ENCODE results near the gene CNN3.

CNN3 gene

GRCh38 chr1:94949681-94950661, 23.1 kb upstream of the CNN3 start:
- Histone ChIP-seq H3K36me3 (ENCODE audit: control insufficient read depth in 2 of 2, insufficient read depth in 1 of 2, low read length in 2 of 2) (no peaks in the 10 kb centered on the region), H3K4me1 (ENCODE audit: control insufficient read depth, insufficient read depth, low read length) (peaks cover 8% of the 10 kb centered on the region), H3K9me3 (ENCODE audit: control insufficient read depth, insufficient read depth, low read depth, low read length) (no peaks in the 10 kb centered on the region), H3K4me3 (ENCODE audit: low read depth, low read length) (no peak overlapping the region), H3K27ac (ENCODE audit: extremely low read depth, low read depth, low read length) (peak overlapping the region; percentile 48; the same call in 1 of the 2 replicates)
- ChIA-PET POLR2A (no interaction called here), CTCF (interaction anchor here (1.4 kb wide), 1 partner anchor 31 kb away, joined by 4 read pairs; no protein-coding TSS in a partner anchor)
- TF ChIP-seq, protein P1, sequence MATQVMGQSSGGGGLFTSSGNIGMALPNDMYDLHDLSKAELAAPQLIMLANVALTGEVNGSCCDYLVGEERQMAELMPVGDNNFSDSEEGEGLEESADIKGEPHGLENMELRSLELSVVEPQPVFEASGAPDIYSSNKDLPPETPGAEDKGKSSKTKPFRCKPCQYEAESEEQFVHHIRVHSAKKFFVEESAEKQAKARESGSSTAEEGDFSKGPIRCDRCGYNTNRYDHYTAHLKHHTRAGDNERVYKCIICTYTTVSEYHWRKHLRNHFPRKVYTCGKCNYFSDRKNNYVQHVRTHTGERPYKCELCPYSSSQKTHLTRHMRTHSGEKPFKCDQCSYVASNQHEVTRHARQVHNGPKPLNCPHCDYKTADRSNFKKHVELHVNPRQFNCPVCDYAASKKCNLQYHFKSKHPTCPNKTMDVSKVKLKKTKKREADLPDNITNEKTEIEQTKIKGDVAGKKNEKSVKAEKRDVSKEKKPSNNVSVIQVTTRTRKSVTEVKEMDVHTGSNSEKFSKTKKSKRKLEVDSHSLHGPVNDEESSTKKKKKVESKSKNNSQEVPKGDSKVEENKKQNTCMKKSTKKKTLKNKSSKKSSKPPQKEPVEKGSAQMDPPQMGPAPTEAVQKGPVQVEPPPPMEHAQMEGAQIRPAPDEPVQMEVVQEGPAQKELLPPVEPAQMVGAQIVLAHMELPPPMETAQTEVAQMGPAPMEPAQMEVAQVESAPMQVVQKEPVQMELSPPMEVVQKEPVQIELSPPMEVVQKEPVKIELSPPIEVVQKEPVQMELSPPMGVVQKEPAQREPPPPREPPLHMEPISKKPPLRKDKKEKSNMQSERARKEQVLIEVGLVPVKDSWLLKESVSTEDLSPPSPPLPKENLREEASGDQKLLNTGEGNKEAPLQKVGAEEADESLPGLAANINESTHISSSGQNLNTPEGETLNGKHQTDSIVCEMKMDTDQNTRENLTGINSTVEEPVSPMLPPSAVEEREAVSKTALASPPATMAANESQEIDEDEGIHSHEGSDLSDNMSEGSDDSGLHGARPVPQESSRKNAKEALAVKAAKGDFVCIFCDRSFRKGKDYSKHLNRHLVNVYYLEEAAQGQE (tag by site-specific recombination; IDR thresholded peaks at IDR 0.05) = no peak
- TF ChIP-seq ZEB2 (tag by site-specific recombination; IDR thresholded peaks at IDR 0.05) (peak; percentile 63; the same call in 1 of the 2 replicates), KLF8 (tag by site-specific recombination; IDR thresholded peaks at IDR 0.05) (peak; percentile 55; the same call in 1 of the 2 replicates), ZNF341 (tag by site-specific recombination; IDR thresholded peaks at IDR 0.05; ENCODE audit: low read depth) (no peak), TSHZ1 (tag by site-specific recombination; IDR thresholded peaks at IDR 0.05; ENCODE audit: borderline replicate concordance) (no peak), EGR2 (tag by site-specific recombination; IDR thresholded peaks at IDR 0.05; ENCODE audit: low read depth) (0 out of 2 replicates have a peak, but pooled peaks have one; percentile 16), ZNF24 (tag by site-specific recombination; IDR thresholded peaks at IDR 0.05) (no peak), ZNF391 (tag by site-specific recombination; IDR thresholded peaks at IDR 0.05; ENCODE audit: borderline replicate concordance, low read depth) (no peak), ZBTB1 (tag by site-specific recombination; IDR thresholded peaks at IDR 0.05) (no peak), ZNF571 (tag by site-specific recombination; IDR thresholded peaks at IDR 0.05) (no peak), ZBTB7A (tag by site-specific recombination; IDR thresholded peaks at IDR 0.05; ENCODE audit: low read depth) (no peak), SP3 (tag by site-specific recombination; IDR thresholded peaks at IDR 0.05) (no peak), ZNF670 (tag by site-specific recombination; IDR thresholded peaks at IDR 0.05; ENCODE audit: low read depth) (no peak), ZNF202 (tag by site-specific recombination; IDR thresholded peaks at IDR 0.05; ENCODE audit: borderline replicate concordance) (no peak), ZNF837 (tag by site-specific recombination; IDR thresholded peaks at IDR 0.05) (no peak), ZXDB (tag by site-specific recombination; IDR thresholded peaks at IDR 0.05) (peak; percentile 69), ZNF146 (tag by site-specific recombination; IDR thresholded peaks at IDR 0.05) (no peak), ZNF585B (tag by site-specific recombination; IDR thresholded peaks at IDR 0.05) (no peak), ZNF660 (tag by site-specific recombination; IDR thresholded peaks at IDR 0.05) (no peak)
- TF ChIP-seq, protein P2, sequence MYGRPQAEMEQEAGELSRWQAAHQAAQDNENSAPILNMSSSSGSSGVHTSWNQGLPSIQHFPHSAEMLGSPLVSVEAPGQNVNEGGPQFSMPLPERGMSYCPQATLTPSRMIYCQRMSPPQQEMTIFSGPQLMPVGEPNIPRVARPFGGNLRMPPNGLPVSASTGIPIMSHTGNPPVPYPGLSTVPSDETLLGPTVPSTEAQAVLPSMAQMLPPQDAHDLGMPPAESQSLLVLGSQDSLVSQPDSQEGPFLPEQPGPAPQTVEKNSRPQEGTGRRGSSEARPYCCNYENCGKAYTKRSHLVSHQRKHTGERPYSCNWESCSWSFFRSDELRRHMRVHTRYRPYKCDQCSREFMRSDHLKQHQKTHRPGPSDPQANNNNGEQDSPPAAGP (tag by site-specific recombination; IDR thresholded peaks at IDR 0.05) = no peak
- TF ChIP-seq, protein P3, sequence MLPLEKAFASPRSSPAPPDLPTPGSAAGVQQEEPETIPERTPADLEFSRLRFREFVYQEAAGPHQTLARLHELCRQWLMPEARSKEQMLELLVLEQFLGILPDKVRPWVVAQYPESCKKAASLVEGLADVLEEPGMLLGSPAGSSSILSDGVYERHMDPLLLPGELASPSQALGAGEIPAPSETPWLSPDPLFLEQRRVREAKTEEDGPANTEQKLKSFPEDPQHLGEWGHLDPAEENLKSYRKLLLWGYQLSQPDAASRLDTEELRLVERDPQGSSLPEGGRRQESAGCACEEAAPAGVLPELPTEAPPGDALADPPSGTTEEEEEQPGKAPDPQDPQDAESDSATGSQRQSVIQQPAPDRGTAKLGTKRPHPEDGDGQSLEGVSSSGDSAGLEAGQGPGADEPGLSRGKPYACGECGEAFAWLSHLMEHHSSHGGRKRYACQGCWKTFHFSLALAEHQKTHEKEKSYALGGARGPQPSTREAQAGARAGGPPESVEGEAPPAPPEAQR (tag by site-specific recombination; IDR thresholded peaks at IDR 0.05) = no peak
- TF ChIP-seq, protein P4, sequence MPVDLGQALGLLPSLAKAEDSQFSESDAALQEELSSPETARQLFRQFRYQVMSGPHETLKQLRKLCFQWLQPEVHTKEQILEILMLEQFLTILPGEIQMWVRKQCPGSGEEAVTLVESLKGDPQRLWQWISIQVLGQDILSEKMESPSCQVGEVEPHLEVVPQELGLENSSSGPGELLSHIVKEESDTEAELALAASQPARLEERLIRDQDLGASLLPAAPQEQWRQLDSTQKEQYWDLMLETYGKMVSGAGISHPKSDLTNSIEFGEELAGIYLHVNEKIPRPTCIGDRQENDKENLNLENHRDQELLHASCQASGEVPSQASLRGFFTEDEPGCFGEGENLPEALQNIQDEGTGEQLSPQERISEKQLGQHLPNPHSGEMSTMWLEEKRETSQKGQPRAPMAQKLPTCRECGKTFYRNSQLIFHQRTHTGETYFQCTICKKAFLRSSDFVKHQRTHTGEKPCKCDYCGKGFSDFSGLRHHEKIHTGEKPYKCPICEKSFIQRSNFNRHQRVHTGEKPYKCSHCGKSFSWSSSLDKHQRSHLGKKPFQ (tag by site-specific recombination; IDR thresholded peaks at IDR 0.05) = peak; percentile 77
- TF ChIP-seq, protein P5, sequence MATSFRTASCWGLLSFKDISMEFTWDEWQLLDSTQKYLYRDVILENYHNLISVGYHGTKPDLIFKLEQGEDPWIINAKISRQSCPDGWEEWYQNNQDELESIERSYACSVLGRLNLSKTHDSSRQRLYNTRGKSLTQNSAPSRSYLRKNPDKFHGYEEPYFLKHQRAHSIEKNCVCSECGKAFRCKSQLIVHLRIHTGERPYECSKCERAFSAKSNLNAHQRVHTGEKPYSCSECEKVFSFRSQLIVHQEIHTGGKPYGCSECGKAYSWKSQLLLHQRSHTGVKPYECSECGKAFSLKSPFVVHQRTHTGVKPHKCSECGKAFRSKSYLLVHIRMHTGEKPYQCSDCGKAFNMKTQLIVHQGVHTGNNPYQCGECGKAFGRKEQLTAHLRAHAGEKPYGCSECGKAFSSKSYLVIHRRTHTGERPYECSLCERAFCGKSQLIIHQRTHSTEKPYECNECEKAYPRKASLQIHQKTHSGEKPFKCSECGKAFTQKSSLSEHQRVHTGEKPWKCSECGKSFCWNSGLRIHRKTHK (tag by site-specific recombination; IDR thresholded peaks at IDR 0.05) = no peak

All from HEK293 (cell line).